GM12878 (cell line): ENCODE results near the gene ACOT7. TPM values are rescaled to one million over a fixed set of nuclear protein-coding genes. Genes with fewer than 3 reads are reported as not detected.
"Not testable (repeated sequence)": the region's sequence is repeated elsewhere in the genome, so short reads cannot be mapped to it uniquely, and the experiment has no call there.

ENCODE experiments used
- ATAC-seq: fragments of 200-7000 bp; cut with Tn5 transposase; 3 replicates; pipeline ENCODE4 v1.9.1; 2020; ENCODE audit warnings: mild to moderate bottlenecking, moderate library complexity
- BruUV-seq: library from RNA; stranded (reverse); fragments of 400-500 nt; replicated peaks from 2 replicates; lab custom pipeline; 2021; lab: Mats Ljungman, UMichigan
- CTCF ChIA-PET: fragments of 300-600 bp; sonication (Branson Sonifier 250); formaldehyde crosslinking; extraction: SDS; loops from one replicate; lab custom pipeline; 2021; ENCODE audit warnings: inconsistent platforms; lab: Yijun Ruan, JAX
- POLR2A ChIA-PET: fragments of 350-600 bp; formaldehyde crosslinking; extraction: SDS; loops from one replicate; lab custom pipeline; 2021; ENCODE audit warnings: inconsistent platforms; lab: Charles Lee
- RAD21 ChIA-PET: fragments of 300-600 bp; sonication (Branson Sonifier 250); formaldehyde crosslinking; loops from one replicate; lab custom pipeline; 2023; ENCODE audit warnings: antibody characterized with exemption; ENCODE audit not compliant: unreplicated experiment; lab: Charles Lee
- SMC1A ChIA-PET: fragments of 300-600 bp; sonication (Branson Sonifier 250); formaldehyde crosslinking; loops from one replicate; lab custom pipeline; 2023; ENCODE audit not compliant: unreplicated experiment, uncharacterized antibody; lab: Charles Lee
- DNase-seq: peaks from one replicate; pipeline ENCODE4 v3.0.0-alpha.2; 2011; ENCODE audit warnings: low read depth, low spot score
- FAIRE-seq: peaks from 3 replicates; lab custom pipeline; 2011; peaks lifted over from hg19 to GRCh38; lab: Jason Lieb, UNC
- H2AFZ ChIP-seq: 2 replicates; pipeline ENCODE4 v1.6.0; 2011; ENCODE audit warnings: low read depth, low read length, control low read depth; ENCODE audit not compliant: control insufficient read depth
- H3K27ac ChIP-seq: 2 replicates; pipeline ENCODE4 v1.5.1; 2011; ENCODE audit warnings: control low read depth; ENCODE audit not compliant: control insufficient read depth, insufficient read depth
- H3K27me3 ChIP-seq, 2 experiments: replicated peaks in 1 of 2; 2 replicates each; pipeline versions ENCODE4 v1.6.0 to v1.6.1; 2011; ENCODE audit warnings: low read length in 1 of 2; ENCODE audit not compliant: control insufficient read depth in 2 of 2, insufficient read depth in 2 of 2
- H3K36me3 ChIP-seq, 2 experiments: 2 replicates each; pipeline ENCODE4 v1.5.1; 2011; ENCODE audit warnings: low read length in 1 of 2; ENCODE audit not compliant: control insufficient read depth in 2 of 2, insufficient read depth in 2 of 2
- H3K4me1 ChIP-seq: 2 replicates; pipeline ENCODE4 v1.6.1; 2011; ENCODE audit warnings: mild to moderate bottlenecking, low read length, moderate library complexity, mixed read lengths; ENCODE audit not compliant: control insufficient read depth, insufficient read depth
- H3K4me2 ChIP-seq: 2 replicates; pipeline ENCODE4 v1.6.0; 2011; ENCODE audit warnings: control low read depth; ENCODE audit not compliant: control insufficient read depth, insufficient read depth
- H3K4me3 ChIP-seq: fragments of 200-600 bp; sonication (generic); 2 replicates; pipeline ENCODE4 v1.5.1; 2016
- H3K79me2 ChIP-seq: 2 replicates; pipeline ENCODE4 v1.6.0; 2011; ENCODE audit warnings: low read length; ENCODE audit not compliant: control insufficient read depth, insufficient read depth
- H3K9ac ChIP-seq: 2 replicates; pipeline ENCODE4 v1.8.0; 2011; ENCODE audit warnings: low read length, control low read depth, mixed read lengths; ENCODE audit not compliant: control insufficient read depth, insufficient read depth
- H3K9me3 ChIP-seq: replicated peaks from 3 replicates; pipeline ENCODE4 v1.5.1; 2011; ENCODE audit warnings: mild to moderate bottlenecking, low read length; ENCODE audit not compliant: control insufficient read depth, insufficient read depth
- H4K20me1 ChIP-seq: 2 replicates; pipeline ENCODE4 v1.6.0; 2011; ENCODE audit not compliant: control insufficient read depth, insufficient read depth
- CBX3 ChIP-seq: fragments of 200-600 bp; sonication (generic); IDR thresholded peaks from 2 replicates; pipeline ENCODE4 v1.6.1; 2016; ENCODE audit warnings: low read depth, borderline replicate concordance
- CTCF ChIP-seq, 3 experiments: IDR thresholded peaks in 2 of 3; conservative IDR thresholded peaks in 1 of 3; 2 replicates each; pipeline ENCODE4 v1.5.1; 2011; ENCODE audit warnings: low read depth in 3 of 3, low read length in 3 of 3, mild to moderate bottlenecking in 3 of 3, control low read depth in 2 of 3, moderate library complexity in 2 of 3, inconsistent platforms in 1 of 3, mixed read lengths in 1 of 3; ENCODE audit not compliant: control insufficient read depth in 2 of 3, insufficient read depth in 1 of 3; ENCODE audit errors: extremely low read depth in 1 of 3
- KLF5 ChIP-seq: fragments of 450-650 bp; IDR thresholded peaks from 2 replicates; pipeline ENCODE4 v1.6.1; 2014; ENCODE audit warnings: mild to moderate bottlenecking; ENCODE audit not compliant: partially characterized antibody
- NFIC ChIP-seq: IDR thresholded peaks from 2 replicates; pipeline ENCODE4 v1.6.1; 2012; ENCODE audit warnings: low read depth, mild to moderate bottlenecking, inconsistent platforms, low read length, moderate library complexity
- RB1 ChIP-seq: fragments of 450-650 bp; formaldehyde crosslinking; IDR thresholded peaks from 2 replicates; pipeline ENCODE4 v1.6.1; 2017; ENCODE audit warnings: mild to moderate bottlenecking, borderline replicate concordance
- RCOR1 ChIP-seq: conservative IDR thresholded peaks from 2 replicates; pipeline ENCODE4 v1.6.1; 2012; ENCODE audit warnings: low read depth, low read length, improper control_type of control experiment
- SMC3 ChIP-seq: IDR thresholded peaks from 2 replicates; pipeline ENCODE4 v1.6.1; 2011; ENCODE audit warnings: low read length, improper control_type of control experiment, borderline replicate concordance
- ZNF384 ChIP-seq: IDR thresholded peaks from 2 replicates; pipeline ENCODE4 v1.6.1; 2012; ENCODE audit warnings: low read depth, mild to moderate bottlenecking, low read length, improper control_type of control experiment, borderline replicate concordance
- WGBS: methylation state at CpG from one replicate; pipeline ENCODE4 v1.1.6; 2016; ENCODE audit warnings: low lambda C conversion rate; ENCODE audit not compliant: insufficient replicate concordance, insufficient coverage; ENCODE audit errors: missing lambda C conversion rate; 5-methylcytosine and 5-hydroxymethylcytosine counted together
- in situ Hi-C: fragments of 300-500 bp; cut with MboI; formaldehyde crosslinking; loops from 9 replicates; pipeline ENCODE4 v1.14.3; 2018; ENCODE audit warnings: mixed read lengths
- intact Hi-C: fragments of 100-400 bp; cut with micrococcal nuclease; formaldehyde crosslinking; loops from one replicate; pipeline ENCODE4 v1.14.2; 2022; ENCODE audit not compliant: unreplicated experiment
- polyA plus RNA-seq, 11 experiments: library from polyadenylated mRNA; depleted of rRNA in 4 of 11; unstranded in 6 of 11; stranded (reverse) in 5 of 11; fragments of >200 nt; fragmentation: Nextera tagmentation in 4 of 11; fragmentation: Illumina TruSeq in 1 of 11; extraction: Ambion mirVana in 4 of 11; extraction: Trizol in 1 of 11; gene quantifications; 1 replicate in 1 of 11; 2 replicates in 10 of 11; pipeline versions ENCODE4 v1.2.1 to v1.2.3, GENCODE V29; 2011 to 2016; ENCODE audit warnings: inconsistent platforms in 2 of 11, missing spikeins in 2 of 11, low read depth in 1 of 11
- total RNA-seq, 4 experiments: library from RNA; depleted of rRNA in 3 of 4; stranded (reverse); fragments of >200 nt in 3 of 4; fragmentation: Illumina TruSeq in 1 of 4; extraction: Trizol in 1 of 4; gene quantifications; 2 replicates each; pipeline versions ENCODE4 v1.2.1 to v1.2.3, GENCODE V29; 2013 to 2021

The ACOT7 gene
- total and polyA plus RNA-seq, 10 of the 15 experiments (the other 5 are each of a cell fraction or from before 2014, with no cell fraction given) = 8.9 to 206 (median 61.2) TPM

- TF ChIP-seq CBX3 (no peak), KLF5 (no peak), NFIC (no peak)
These were observed 4.4 kb upstream of the ACOT7 start (continued) for GRCh38 chr1:6397844-6398441.

GRCh38 chr1:6396998-6397397, 3.4 kb upstream of the ACOT7 start:
- ChIA-PET CTCF (interaction anchor here (0.6 to 21.2 kb wide), 6 partner anchors 17 to 183 kb away, joined by 3 to 276 read pairs (median 5); partner anchors contain the start of gene ZBTB48), SMC1A (interaction anchor here (2.1 kb wide), 1 partner anchor 37 kb away, joined by 6 read pairs; no protein-coding TSS in a partner anchor), POLR2A (interaction anchor here (0.5 to 0.7 kb wide), 2 partner anchors 44 to 173 kb away, joined by 3 to 6 read pairs; no protein-coding TSS in a partner anchor), RAD21 (interaction anchor here (1.0 to 5.2 kb wide), 2 partner anchors 36 to 49 kb away, joined by 3 to 54 read pairs; no protein-coding TSS in a partner anchor)
- peaks cover 9% of the 10 kb centered on the region for H3K79me2 ChIP-seq
- no TSS peak for BruUV-seq
- H3K4me1 ChIP-seq = peaks cover 9% of the 10 kb centered on the region
- intact Hi-C loops = no loop called here
- no peak overlapping the region for H3K4me3 ChIP-seq
- H3K9me3 ChIP-seq = no peaks in the 10 kb centered on the region
- FAIRE-seq (no peak), ATAC-seq (no peak), DNase-seq (no peak)
- no peak overlapping the region for H3K9ac ChIP-seq
- H4K20me1 ChIP-seq = no peaks in the 10 kb centered on the region
- no peak overlapping the region for H3K4me2 ChIP-seq
- no peak overlapping the region for H3K27ac ChIP-seq
- no peaks in the 10 kb centered on the region for H3K27me3 ChIP-seq
- in situ Hi-C loops = no loop called here
- TF ChIP-seq RB1 (no peak), RCOR1 (no peak), SMC3 (peak; percentile 15; the same call in 1 of the 2 replicates), ZNF384 (0 out of 2 replicates have a peak, but pooled peaks have one; percentile 18), CTCF (IDR thresholded peaks at IDR 0.05 in 2 of 3, conservative IDR thresholded peaks at IDR 0.05 in 1 of 3; ENCODE audit: control insufficient read depth in 2 of 3, extremely low read depth in 1 of 3, insufficient read depth in 1 of 3, low read depth in 3 of 3, low read length in 3 of 3) (peak; percentile 15 to 45 (median 18); a peak in 2 of 6 replicates)
- no peaks in the 10 kb centered on the region for H3K36me3 ChIP-seq
- H2AFZ ChIP-seq = no peak overlapping the region

- 96% methylated on average over 34 of the region's 34 CpGs for WGBS
- RAD21 ChIA-PET = interaction anchor here (5.2 kb wide), 1 partner anchor 35 kb away, joined by 54 read pairs; no protein-coding TSS in a partner anchor
- not testable (repeated sequence) for DNase-seq
These were observed 2.2 kb upstream of the ACOT7 start for GRCh38 chr1:6395781-6396244.

More at GRCh38 chr1:6395781-6396244, 2.2 kb upstream of the ACOT7 start:
- SMC1A ChIA-PET = interaction anchor here (1.9 to 2.7 kb wide), 3 partner anchors 9 to 37 kb away, joined by 6 to 15 read pairs (median 7); no protein-coding TSS in a partner anchor
- POLR2A ChIA-PET = interaction anchor here (3.0 kb wide), 1 partner anchor 35 kb away, joined by 12 read pairs; no protein-coding TSS in a partner anchor
- intact Hi-C loops, H4K20me1 ChIP-seq, H3K4me2 ChIP-seq, H3K27ac ChIP-seq, in situ Hi-C loops, H3K4me3 ChIP-seq, H3K9ac ChIP-seq, H3K4me1 ChIP-seq, ATAC-seq, BruUV-seq, H2AFZ ChIP-seq, H3K27me3 ChIP-seq, H3K36me3 ChIP-seq, H3K9me3 ChIP-seq, FAIRE-seq: not testable (repeated sequence)
- CTCF ChIA-PET = interaction anchor here (0.7 to 21.2 kb wide), 5 partner anchors 21 to 149 kb away, joined by 3 to 276 read pairs (median 8); no protein-coding TSS in a partner anchor
- H3K79me2 ChIP-seq = peaks cover 17% of the 10 kb centered on the region
